GM12878 (cell line): ENCODE data around the gene RPA3. TPM values are rescaled to one million over a fixed set of nuclear protein-coding genes. Genes with fewer than 3 reads are reported as not detected.

ENCODE experiments used
- ATF3 ChIP-seq: IDR thresholded peaks from 2 replicates; pipeline ENCODE4 v1.6.1; 2011; ENCODE audit warnings: low read depth, mild to moderate bottlenecking, low read length, moderate library complexity, borderline replicate concordance; ENCODE audit errors: extremely low read depth
- BCL11A ChIP-seq: IDR thresholded peaks from 2 replicates; pipeline ENCODE4 v1.6.1; 2011; ENCODE audit warnings: low read depth, low read length
- CBX3 ChIP-seq: fragments of 200-600 bp; sonication (generic); IDR thresholded peaks from 2 replicates; pipeline ENCODE4 v1.6.1; 2016; ENCODE audit warnings: low read depth, borderline replicate concordance
- CBX5 ChIP-seq: sonication (generic); IDR thresholded peaks from 2 replicates; pipeline ENCODE4 v1.6.1; 2016; ENCODE audit warnings: low read depth, moderate library complexity, mild to moderate bottlenecking, inconsistent platforms
- CEBPB ChIP-seq, 2 experiments: fragments of 150-350 bp in 1 of 2; IDR thresholded peaks; 2 replicates each; pipeline ENCODE4 v1.6.1; 2012 to 2014; ENCODE audit warnings: low read depth in 2 of 2, low read length in 2 of 2, borderline replicate concordance in 1 of 2, inconsistent platforms in 1 of 2
- CUX1 ChIP-seq: IDR thresholded peaks from 2 replicates; pipeline ENCODE4 v1.6.1; 2012; ENCODE audit warnings: improper control_type of control experiment, low read depth, low read length; ENCODE audit not compliant: insufficient replicate concordance
- DPF2 ChIP-seq: fragments of 450-650 bp; IDR thresholded peaks from 2 replicates; pipeline ENCODE4 v1.6.1; 2017; ENCODE audit warnings: mild to moderate bottlenecking
- FOXM1 ChIP-seq: IDR thresholded peaks from 2 replicates; pipeline ENCODE4 v1.6.1; 2012; ENCODE audit warnings: low read depth, mild to moderate bottlenecking, inconsistent platforms, low read length, moderate library complexity
- GATAD2B ChIP-seq: fragments of 450-650 bp; conservative IDR thresholded peaks from 2 replicates; pipeline ENCODE4 v1.6.1; 2017; ENCODE audit warnings: low read depth, mild to moderate bottlenecking, moderate library complexity
- HDGF ChIP-seq: fragments of 450-650 bp; IDR thresholded peaks from 2 replicates; pipeline ENCODE4 v1.6.1; 2016; ENCODE audit warnings: antibody characterized with exemption
- MAX ChIP-seq: IDR thresholded peaks from 2 replicates; pipeline ENCODE4 v1.6.1; 2012; ENCODE audit warnings: low read depth, low read length, improper control_type of control experiment
- MLLT1 ChIP-seq: fragments of 450-650 bp; IDR thresholded peaks from 2 replicates; pipeline ENCODE4 v1.6.1; 2016; ENCODE audit warnings: mild to moderate bottlenecking
- MYC ChIP-seq: IDR thresholded peaks from 2 replicates; pipeline ENCODE4 v1.6.1; 2011; ENCODE audit warnings: mild to moderate bottlenecking, low read length, moderate library complexity, inconsistent platforms; ENCODE audit not compliant: insufficient read depth, insufficient replicate concordance, insufficient read length, severe bottlenecking
- NFIC ChIP-seq: IDR thresholded peaks from 2 replicates; pipeline ENCODE4 v1.6.1; 2012; ENCODE audit warnings: low read depth, mild to moderate bottlenecking, inconsistent platforms, low read length, moderate library complexity
- POLR2AphosphoS5 ChIP-seq: IDR thresholded peaks from 2 replicates; pipeline ENCODE4 v1.6.1; 2011; ENCODE audit warnings: mild to moderate bottlenecking, low read length, inconsistent platforms
- RBBP5 ChIP-seq: fragments of 200-600 bp; sonication (generic); conservative IDR thresholded peaks from 2 replicates; pipeline ENCODE4 v1.6.1; 2016
- RELA ChIP-seq: fragments of 450-650 bp; IDR thresholded peaks from 2 replicates; pipeline ENCODE4 v1.8.0; 2014; ENCODE audit warnings: borderline replicate concordance; ENCODE audit not compliant: partially characterized antibody
- SIN3A ChIP-seq: IDR thresholded peaks from 2 replicates; pipeline ENCODE4 v1.6.1; 2012; ENCODE audit warnings: low read depth, low read length, improper control_type of control experiment
- SMAD1 ChIP-seq: fragments of 450-650 bp; IDR thresholded peaks from 2 replicates; pipeline ENCODE4 v1.6.1; 2018; ENCODE audit warnings: mild to moderate bottlenecking, low read depth; ENCODE audit not compliant: partially characterized antibody
- SMAD5 ChIP-seq: IDR thresholded peaks from 2 replicates; pipeline ENCODE4 v1.6.1; 2016; ENCODE audit warnings: antibody characterized with exemption, low read depth
- STAT1 ChIP-seq: fragments of 450-650 bp; conservative IDR thresholded peaks from 2 replicates; pipeline ENCODE4 v1.6.1; 2014; ENCODE audit warnings: antibody characterized with exemption, mild to moderate bottlenecking
- TCF3 ChIP-seq: IDR thresholded peaks from 2 replicates; pipeline ENCODE4 v1.6.1; 2012; ENCODE audit warnings: low read depth, mild to moderate bottlenecking, low read length, borderline replicate concordance; ENCODE audit not compliant: insufficient read depth
- ZSCAN29 ChIP-seq: fragments of 450-650 bp; IDR thresholded peaks from 2 replicates; pipeline ENCODE4 v1.6.1; 2017; ENCODE audit warnings: mild to moderate bottlenecking, moderate library complexity
- polyA plus RNA-seq, 11 experiments: library from polyadenylated mRNA; depleted of rRNA in 4 of 11; unstranded in 6 of 11; stranded (reverse) in 5 of 11; fragments of >200 nt; fragmentation: Nextera tagmentation in 4 of 11; fragmentation: Illumina TruSeq in 1 of 11; extraction: Ambion mirVana in 4 of 11; extraction: Trizol in 1 of 11; gene quantifications; 1 replicate in 1 of 11; 2 replicates in 10 of 11; pipeline versions ENCODE4 v1.2.1 to v1.2.3, GENCODE V29; 2011 to 2016; ENCODE audit warnings: inconsistent platforms in 2 of 11, missing spikeins in 2 of 11, low read depth in 1 of 11
- total RNA-seq, 4 experiments: library from RNA; depleted of rRNA in 3 of 4; stranded (reverse); fragments of >200 nt in 3 of 4; fragmentation: Illumina TruSeq in 1 of 4; extraction: Trizol in 1 of 4; gene quantifications; 2 replicates each; pipeline versions ENCODE4 v1.2.1 to v1.2.3, GENCODE V29; 2013 to 2021

Gene RPA3
- total and polyA plus RNA-seq, 10 of the 15 experiments (the other 5 are each of a cell fraction or from before 2014, with no cell fraction given), result 60.2 to 343 (median 112) TPM

- TF ChIP-seq ZSCAN29 (no peak; the same call in 1 of the 2 replicates), CEBPB (IDR thresholded peaks at IDR 0.05; ENCODE audit: borderline replicate concordance in 1 of 2, low read depth in 2 of 2, low read length in 2 of 2) (no peak), GATAD2B (peak; percentile 93), MAX (peak; percentile 64), MYC (no peak), CBX5 (0 out of 2 replicates have a peak, but pooled peaks have one; percentile 70), FOXM1 (peak; percentile 79; the same call in 1 of the 2 replicates), MLLT1 (peak; percentile 47), DPF2 (peak; percentile 80), NFIC (0 out of 2 replicates have a peak, but pooled peaks have one; percentile 52), STAT1 (0 out of 2 replicates have a peak, but pooled peaks have one; percentile 42), RELA (peak; percentile 63), ATF3 (no peak), CBX3 (no peak), SMAD5 (peak; percentile 74; the same call in 1 of the 2 replicates), RBBP5 (no peak), HDGF (peak; percentile 91), CUX1 (peak; percentile 10), TCF3 (peak; percentile 74; the same call in 1 of the 2 replicates), SIN3A (peak; percentile 93), BCL11A (peak; percentile 23; the same call in 1 of the 2 replicates), POLR2AphosphoS5 (peak; percentile 93), SMAD1 (peak; percentile 18)
These were observed 77.9 kb downstream of the RPA3 start, which contains the start of gene UMAD1 (continued) for GRCh38 chr7:7640221-7641128.
